Heart left ventricle (tissue), 13 donors: ENCODE results near the gene AFDN.

Experiments
- CTCF ChIP-seq, 12 donors: fragments of 200-600 bp; sonication (generic) in 4 of 12; IDR thresholded peaks; one replicate each; pipeline versions ENCODE4 v1.5.0 to v1.8.0; 2018 to 2022; ENCODE audit warnings: antibody characterized with exemption in 12 of 12, mild to moderate bottlenecking in 5 of 12
- POLR2A ChIP-seq, 2 donors: fragments of 450-650 bp; IDR thresholded peaks; one replicate each; pipeline ENCODE4 v1.6.1; 2017; ENCODE audit warnings: antibody characterized with exemption in 2 of 2, mild to moderate bottlenecking in 2 of 2, moderate library complexity in 2 of 2
- donor health status: ischemic (EF 13 %, LVEDD 7.1; RV severe dilation, severe dysfunction).
- donor health status: DM: no; HTN: yes; CAD: no.
- donor health status: DM: no; HTN: no; CAD: no.
- donor health status: ischemic (EF 25% LVEDD 6.9; RV normal size, moderate dysfunction).
- donor health status: ischemic (EF 25% LVEDD 5.7; RV mildly dilated, moderate dysfunction).
- donor health status: ischemic (EF 35%, LVEDD 5.7; RV mildly dilated, moderate dysfunction).
- donor health status: nonischemic (EF 11% LVEDD 7.7; RV severe dilation, severe dysfunction).
- donor health status: DM: yes; HTN: yes; CAD: no.
- donor health status: PGD.
- donor health status: ischemic (EF 29% LVEDD 5.4; RV normal size, mild dysfunction).
- donor health status: nonischemic (EF 23%, LVEDD 6.1; RV moderate dilation, normal function).

- TF ChIP-seq CTCF (IDR thresholded peaks at IDR 0.05): no peak
- no peak for TF ChIP-seq POLR2A (IDR thresholded peaks at IDR 0.05)
Observed at GRCh38 chr6:167920165-167920564, 93.5 kb downstream of the AFDN start.
